Endometrial microvascular endothelial cells (primary cell): ENCODE results near the gene NUDCD3. TPM values are rescaled to one million over a fixed set of nuclear protein-coding genes. Genes with fewer than 3 reads are reported as not detected.

Experiments used
- in situ Hi-C: cut with HindIII; loops from 2 replicates; pipeline ENCODE4 v1.10.0; 2017; ENCODE audit warnings: low sequenced_read_pairs, low pct_unique_long_range_greater_than_20kb; ENCODE audit errors: inconsistent ontology term
- total RNA-seq: library from RNA; depleted of rRNA; stranded (reverse); fragments of >200 nt; gene quantifications from one replicate; pipeline ENCODE4 v1.2.3, GENCODE V29; 2015; ENCODE audit errors: inconsistent ontology term

The NUDCD3 gene
- total RNA-seq, 1 donor from 2014 or later = 89.1 TPM

DNA sequence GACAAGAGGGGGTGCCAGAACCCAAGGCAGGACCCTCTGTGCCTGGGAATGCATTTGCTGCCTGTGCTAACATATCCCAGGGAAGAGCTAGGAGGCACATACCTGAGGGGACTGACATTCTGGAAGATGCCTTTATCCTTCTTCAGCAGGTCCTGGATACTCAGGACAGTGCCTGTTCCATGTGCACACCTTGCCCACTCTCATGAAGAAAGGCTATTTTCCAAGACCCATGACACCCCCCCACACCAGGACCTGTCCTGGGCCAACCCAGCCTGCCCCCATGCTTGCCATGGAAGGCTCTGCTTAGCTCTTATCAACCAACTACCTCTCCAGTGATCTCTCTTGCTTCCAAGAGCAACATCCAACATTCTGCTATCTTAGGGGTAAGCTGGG is 97.8 kb downstream of the NUDCD3 start:
- in situ Hi-C loops = no loop called here

DNA sequence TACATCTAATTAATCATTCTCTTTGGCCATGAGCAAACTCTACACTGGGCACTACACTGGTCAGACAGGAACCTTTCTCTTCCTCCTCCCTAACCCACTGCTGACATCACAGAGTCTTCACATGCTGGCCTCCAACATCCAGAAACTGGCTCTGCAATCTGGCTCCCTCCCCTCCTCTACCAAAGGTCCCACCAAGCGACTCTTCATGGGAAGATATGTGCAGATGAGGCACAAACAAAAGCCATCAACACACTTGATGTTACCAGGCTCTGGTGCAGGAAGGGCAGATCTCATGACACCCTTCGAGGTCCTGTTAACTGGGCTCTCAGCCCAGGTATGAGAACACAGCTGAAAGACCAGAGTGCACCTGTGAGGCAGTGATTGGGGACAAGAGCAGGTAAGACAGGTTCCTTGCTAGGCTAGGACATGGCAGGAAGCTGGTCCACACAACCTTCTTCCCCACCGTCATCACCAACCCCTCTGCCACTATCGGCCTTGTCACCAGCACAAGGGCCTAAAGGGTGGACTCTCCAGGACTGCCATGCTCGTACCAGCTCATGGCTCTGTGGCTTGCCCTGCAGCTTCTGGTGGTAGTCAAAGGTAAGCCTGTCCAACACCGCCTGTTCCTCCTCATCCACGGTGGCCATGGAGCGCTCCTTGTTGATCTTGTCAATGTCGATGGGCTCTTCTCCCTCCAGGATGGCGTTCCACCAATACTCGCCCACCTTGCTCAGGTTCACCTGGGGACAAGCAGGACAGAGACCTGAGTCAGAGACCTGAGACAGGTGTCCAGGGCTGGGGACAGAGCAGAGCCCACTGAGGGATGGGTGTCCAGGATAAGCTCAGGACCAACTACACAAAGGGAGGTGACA is 98.5 kb downstream of the NUDCD3 start:
- in situ Hi-C loops = no loop called here

DNA sequence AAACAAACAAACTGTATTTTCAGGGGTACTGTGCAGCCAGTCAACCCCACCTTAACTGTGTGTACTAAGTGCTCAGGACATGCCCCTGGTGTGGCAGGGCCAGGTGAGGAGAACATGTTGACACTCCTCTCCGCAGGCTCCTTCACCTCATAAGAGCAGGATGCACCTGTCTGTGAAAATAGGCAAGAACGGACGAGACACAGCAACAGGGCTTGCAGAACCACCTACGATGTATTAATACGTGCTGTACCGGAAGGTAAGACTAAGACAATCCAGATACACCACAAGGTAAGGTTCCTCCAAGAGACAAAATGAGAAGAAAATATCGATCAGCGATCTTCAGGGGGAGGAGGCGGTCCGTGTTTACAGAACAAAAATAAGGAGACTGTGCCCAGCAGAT is 99.3 kb downstream of the NUDCD3 start:
- in situ Hi-C loops = no loop called here

DNA sequence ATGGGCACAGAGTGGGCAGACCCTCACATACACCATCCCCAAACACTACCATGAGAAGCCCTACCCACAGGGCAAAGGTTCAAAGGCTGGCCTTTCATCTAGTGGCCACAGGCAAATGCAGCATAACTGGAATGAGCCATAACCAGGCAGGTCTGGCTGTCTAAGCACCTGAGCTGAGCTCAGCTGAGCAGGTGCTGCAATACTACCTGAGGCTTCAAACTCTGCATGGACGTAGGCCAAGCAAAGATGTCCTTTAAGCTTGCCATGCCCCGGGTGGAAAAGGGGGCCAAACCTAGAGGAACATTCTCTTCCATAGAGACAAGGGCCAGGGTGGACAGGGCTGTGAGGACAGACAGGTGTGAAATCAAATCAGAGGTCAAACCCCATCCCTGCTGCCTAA is 99.8 kb downstream of the NUDCD3 start:
- in situ Hi-C loops = no loop called here

DNA sequence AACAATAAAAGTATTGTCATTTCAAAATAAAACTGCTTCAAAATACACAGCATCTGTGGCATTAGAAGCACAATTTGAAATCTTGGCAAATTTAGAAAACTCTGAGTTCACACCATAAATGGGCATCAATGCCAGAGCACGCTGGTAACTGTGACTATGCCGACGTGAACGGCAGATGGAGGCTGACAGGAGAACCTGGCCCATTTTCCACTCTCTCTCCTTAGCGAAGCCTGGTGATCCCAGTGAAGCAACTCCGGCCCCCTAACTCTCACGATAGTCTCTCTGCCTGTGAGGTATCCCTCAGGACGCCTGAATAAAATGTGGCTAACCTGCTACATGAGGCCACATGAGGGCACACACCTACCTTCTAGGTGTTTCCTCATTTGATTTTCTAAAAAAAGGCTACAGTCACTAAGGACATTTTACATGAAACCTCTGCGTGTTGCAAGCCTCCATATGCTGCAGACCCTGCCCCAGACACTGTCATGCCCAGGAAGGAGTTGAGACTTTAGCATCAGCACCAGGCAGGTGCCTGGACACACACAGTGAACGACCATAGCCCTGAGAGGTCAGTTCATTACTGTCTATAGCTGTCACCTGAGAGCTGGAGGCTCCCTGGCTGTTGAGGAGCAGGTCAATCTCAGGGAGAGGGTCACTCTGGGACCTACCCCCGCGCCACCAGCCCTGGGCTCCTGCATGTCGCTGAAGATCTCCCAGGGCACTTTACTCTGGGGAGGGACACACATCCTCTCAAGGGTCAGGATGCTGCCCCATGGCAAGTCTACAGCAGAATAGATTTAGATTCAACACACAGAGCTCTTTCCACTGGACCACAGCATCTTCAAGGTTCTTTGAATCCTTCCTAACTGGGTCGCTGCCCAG is 102.1 kb downstream of the NUDCD3 start:
- in situ Hi-C loops = no loop called here

DNA sequence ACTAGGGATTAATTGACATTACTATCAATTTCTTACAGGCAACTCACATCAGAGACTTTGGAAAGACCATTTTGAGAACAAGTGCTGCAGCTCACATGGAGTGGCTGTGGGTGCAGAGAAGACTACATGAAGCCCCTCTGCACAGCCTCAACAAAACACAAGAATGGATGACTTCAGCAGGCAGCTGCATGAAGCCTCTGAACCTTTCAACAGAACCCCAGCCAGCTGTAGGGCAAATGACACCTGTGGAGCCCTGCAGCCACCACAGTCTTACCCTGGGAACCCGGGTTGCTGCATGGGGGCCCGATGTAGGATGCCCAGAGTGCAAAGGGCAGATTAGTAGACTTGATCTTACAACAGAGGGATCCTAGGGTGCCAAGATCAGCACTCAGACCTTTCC is 103.1 kb downstream of the NUDCD3 start:
- in situ Hi-C loops = no loop called here

DNA sequence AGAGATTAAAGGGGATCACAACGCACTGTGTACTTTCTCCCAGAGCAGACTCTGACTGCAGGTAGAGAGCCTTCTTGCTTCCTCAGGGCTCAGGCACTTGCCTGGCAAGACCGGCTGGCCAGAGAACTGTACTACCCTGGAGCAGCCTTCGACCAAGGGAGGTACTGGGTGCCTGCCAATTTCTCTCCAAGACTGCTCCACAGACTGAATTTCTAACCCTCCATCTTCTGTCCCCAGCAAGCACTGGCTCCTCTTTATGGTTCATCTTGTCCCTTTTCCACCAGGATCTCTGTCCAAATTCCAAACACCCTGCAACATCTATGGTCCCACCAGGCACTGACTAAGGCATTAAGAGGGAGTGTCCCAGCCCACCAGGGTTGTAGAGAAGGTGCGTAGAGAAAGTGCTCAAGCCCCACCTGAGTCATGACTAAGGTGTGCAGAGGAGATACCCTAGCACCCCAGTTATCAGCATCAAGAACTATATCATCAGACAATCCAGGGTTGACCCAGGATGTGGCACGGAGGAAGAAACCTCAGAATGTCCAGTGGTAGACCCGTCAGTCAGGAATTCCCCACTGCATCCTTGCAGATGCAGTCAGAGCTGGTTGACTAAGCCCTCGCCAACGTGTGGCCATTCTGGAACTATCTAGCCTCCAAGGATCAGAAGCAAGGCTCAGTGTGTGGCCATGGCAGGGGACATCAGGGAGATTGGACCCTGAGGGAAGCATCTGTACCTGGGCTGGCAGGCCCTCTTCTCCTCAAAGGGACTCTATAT is 104.1 kb downstream of the NUDCD3 start:
- in situ Hi-C loops = no loop called here

DNA sequence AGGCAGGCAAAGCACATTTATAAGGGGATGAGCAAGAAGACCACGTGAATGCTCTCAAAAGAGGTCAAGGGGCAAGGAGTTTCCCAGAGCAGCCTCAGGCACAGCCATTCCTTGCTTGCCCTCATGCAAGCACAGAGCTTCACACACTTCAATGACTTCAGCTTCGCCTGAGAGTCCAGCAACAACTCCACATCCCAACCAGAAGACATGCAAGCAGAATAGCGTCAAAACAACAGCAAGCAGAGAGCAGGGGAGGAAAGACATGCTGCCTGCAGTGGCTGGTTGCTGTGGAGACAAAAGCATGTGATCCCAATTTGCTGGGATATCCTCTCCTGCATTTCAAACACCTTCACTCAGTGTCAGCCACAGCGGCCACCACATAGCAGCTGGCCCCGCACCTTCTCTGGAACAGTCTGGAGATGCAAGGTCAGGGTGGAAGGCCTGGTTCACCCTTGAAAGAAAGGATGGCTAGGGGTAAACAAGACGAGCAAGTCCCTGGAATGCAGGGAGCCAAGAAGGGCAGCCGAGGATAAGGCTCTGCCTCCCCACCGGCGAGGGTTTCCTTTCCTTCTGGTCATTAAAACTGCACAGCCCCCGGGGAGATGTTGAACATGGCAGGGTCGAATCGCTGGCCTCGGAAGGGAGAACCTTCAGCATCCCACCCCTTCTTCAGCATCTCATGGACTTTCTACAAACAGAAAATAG is 104.9 kb downstream of the NUDCD3 start:
- in situ Hi-C loops = no loop called here

DNA sequence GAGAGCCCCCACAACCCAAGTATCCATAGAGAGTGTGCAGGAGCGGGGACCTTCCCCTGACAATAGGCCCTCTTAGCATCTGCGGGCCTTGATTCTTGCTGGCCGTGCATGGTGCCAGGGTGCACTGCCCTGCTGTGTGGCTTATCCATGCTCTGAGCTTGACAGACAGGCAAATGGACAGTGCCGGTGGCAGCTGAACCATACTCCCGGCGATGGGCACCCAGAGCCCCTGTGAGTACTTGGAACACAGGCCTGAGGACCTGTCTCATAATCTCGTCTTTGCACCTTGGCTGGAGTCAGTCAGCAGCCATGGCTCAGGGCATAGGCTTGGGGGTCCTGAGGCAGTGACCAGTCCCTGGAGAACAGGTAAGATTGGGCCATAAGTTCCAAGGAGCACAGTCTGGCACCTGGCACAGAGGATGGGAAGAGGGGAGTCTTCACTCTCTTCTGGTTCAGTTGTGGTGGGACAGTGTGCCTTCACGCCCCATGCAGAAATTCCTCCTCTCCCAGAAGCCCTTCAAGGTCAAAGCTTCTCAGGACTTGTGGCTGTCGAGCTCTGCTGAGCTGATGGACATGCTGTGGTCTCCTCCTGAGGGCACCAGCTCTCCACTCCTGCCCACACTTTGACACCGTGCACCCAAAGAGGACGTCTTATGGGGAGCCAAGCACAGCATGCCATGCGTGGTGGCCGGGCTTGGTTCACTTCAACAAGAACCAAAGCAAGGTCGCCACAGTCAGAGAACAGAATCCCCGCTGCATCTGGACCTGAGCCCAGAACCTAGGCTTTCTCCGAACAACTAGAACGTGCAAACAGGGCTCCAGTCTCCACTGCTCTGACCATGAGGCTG is 105.6 kb downstream of the NUDCD3 start:
- in situ Hi-C loops = no loop called here

DNA sequence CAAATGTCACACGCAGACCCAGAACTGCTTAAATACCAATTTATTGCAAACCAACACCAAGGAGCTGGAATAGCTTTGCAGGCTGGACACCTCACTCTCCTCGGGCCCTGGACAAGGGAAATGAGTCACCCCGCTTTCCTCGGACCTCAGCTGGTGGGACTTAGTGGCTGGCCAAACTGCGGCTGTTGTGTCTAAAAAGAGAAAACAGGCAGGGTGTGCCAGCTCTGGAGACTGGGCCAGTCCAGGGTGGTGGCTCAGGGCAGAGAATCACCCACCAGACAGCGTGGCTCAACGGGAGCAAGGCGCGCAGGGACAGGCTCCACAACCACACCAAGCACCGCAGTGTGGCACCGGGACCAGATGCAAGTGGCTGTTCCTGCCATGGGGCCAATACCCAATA is 106.9 kb downstream of the NUDCD3 start:
- in situ Hi-C loops = no loop called here

DNA sequence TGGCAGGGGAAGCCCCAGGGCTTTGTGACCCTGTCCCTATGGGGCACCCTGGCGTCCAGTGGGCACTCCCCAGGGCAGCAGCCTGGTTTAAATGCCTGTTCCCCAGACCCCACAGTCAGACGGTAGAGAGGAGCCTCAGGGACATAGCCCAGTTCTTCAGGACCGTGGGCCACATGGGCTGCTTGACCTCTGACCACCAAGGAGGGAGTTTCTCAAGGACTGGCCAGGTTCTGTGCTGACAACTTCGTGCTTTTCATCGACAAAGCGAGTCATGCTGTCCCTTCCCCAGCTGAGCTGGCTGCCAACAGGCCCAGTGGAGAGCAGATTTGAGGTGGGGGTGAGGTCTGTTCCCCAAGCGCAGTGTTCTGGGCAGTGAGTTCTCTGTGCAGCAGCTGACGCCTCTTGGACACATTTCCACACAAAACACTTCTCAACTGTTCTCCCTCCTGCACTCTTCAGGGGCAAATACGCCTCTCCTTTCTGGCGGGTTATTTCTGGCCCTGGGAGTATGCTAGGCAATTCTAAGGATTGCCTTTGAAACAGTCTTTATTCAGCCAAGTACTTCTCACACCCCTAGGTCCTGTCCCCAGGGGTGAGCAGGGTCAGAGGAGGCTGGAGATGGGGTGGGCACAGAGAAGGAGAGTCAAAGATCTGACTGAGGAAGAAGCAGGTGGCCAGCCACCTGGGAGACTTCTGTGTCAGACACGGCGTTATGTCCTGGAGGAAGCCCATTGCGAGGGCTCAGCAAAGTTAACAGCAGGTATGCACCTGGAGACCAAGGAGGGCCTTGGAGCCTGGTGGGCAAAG is 107.8 kb downstream of the NUDCD3 start:
- in situ Hi-C loops = no loop called here

DNA sequence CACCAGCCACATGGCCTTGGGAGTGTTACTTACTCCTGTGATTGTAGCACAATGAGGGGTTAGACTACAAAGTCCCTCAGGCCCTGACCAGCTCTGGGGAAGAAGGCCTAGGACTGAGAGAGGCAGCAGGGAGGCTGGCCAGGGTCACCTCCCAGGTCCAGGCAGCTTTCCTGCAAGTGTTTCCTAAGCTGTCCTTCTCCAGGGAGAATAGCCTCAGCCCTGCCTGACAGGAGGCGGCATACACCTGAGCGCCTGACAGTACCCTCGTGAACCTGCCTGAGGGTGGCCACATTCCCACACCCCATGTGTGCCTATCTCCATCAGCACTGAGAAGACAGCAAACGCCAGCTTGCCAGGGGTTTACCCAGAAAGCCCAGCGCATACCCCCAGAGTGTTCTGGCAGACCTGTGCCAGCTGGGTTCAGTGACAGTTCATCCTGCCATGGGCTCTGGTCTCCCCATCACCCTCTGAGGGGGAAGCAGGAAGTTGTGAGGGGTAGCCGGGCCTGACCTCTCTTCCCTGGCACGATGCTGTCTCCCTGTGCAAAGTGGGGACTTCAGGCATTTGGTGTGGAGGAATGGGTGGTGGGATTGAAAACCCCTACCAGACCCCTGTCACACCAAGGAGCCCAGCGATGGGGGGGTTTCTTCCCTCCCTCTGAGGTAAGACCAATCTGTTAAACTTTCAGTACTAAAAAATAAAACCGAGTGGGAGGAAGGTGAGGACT is 108.8 kb downstream of the NUDCD3 start:
- in situ Hi-C loops = no loop called here

DNA sequence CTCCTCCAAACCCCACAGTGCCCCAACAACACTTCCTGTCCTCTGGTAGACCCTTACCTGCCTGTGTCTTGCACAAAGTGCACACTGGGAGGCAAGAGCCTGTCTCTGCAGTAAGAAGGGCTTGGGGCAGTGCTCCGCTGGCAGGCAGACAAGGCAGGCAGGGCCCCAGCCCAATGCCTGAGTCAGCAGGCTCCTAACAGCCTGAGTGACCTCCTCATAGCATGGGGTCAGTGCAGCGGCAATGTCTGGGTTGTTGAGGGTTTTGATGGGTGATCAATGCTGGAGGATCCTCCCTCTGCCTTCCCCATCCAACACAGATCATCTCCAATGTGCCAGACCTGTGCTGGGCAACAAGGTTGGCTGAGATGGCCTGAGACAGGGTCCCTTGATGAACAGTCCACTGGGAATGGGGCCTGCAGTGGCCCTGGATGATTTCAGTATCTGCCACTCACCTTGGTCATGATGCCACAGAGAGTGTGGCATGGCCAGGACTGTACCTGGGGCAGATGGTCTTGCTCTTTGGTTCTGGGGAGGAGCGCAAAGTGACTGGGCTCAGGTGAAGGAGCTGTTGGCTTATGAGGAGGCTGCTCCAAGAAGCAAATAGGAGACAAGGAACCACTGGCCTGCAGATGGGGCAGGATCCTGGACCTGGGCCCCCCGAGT is 109.5 kb downstream of the NUDCD3 start:
- in situ Hi-C loops = no loop called here

DNA sequence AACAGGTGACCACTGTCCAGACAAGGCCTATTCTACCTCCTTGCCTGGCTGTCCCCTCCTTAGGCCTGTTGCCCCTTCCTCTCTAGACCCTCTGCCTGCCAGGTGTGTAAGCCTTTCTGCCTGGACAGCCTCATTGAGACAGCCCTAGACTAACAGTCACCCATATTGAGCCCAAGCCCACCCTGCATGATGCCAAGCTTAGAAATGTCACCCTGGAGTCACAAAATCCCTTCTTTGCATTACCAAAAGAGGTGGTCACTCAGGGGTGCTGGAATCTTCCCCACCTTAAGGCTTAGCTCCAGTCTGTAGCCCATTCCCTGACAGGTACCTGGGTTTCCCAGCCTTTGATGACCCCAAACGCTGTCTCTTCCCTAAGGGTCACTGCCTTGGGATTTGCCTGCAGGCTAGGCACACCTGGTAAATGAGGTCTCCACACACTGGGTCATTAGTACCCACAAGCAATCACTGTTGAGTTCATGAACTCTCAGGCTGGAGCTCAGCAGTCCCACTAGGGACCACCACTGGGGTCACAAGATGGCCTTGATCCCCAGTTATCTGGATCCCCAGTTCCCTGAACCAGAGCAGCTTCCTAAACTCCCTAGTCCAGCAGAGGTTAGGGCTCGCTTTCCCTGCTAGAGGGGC is 110.1 kb downstream of the NUDCD3 start:
- in situ Hi-C loops = no loop called here

DNA sequence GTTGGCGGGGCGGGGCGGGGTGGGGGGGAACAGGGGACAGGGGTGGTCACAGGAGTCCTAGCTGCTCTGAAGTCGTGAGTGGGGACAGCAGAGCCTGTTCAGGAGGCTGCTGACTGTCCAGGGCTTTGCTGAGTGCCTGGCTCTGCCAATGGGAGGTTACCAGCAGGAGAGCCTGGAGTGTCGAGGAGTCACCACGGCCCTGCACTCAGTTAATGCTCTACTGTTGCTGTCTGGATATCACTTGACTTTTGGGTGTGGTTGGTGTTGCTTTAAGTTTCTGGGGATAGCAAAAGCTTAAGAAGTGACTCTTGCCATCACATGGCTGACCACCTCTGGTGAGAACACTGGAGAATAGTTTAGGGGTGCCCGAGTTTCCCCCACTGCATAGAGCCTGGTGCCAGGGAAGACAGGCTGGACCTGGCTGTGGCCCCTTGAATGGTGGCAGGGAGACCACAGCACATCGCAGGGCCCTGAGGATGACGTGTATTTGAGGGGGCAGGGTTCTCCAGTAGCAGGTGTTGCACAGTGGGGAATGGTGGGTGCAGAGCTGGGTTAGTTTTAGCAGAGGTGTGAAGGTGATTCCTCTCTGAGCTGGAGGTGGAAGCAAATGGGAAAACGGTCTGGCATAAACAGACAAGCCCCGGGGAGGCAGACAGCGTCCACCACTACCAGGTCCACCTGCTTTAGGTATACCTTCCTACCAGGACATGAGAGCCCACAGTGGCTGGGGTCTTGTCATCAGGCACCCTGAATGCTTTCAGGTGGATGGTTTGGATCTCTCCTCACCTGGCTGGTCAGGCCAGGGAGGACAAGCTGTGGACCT is 110.9 kb downstream of the NUDCD3 start:
- in situ Hi-C loops = no loop called here
